ENCODE measurements around the gene SDCCAG8.

Gene SDCCAG8

DNA sequence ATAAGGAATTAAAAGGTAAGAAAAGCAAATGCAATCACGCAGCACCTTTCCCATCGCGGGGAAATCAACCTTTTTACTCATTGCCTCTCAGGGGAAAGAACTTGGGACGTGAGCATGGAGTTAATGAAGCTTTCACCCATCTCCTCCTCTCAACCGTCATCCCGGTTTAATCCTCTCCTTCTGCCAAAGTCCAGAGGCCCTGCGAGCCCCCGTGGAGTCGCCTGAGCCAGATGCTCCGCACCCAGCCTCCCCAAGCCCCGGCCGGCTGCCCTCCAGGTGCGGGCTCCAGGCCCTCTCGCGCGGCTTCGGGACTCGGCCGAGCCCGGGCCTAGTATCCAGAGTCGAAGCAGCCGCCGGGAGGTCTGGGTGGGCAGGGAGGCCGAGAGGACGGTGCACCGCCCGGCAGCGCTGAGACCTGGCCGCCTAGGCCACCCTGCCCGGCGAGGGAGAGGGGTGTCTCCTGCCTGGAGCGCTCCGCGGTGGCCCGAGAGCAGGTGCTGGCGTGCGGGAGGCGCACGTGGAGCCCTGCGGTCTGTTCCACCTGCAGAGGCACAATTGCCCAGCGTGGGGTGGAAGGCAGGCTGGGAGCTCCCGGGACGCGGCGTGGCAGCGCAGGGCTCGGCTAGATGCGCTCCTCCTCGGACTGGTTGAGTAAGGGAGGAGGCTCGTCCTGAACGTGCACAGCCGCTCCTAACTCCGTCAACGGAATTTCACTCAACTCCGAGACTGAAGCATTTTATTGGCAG, 218.5 kb downstream of the SDCCAG8 start:
- no peaks in the 10 kb centered on the region for H3K36me3 ChIP-seq (ENCODE audit: insufficient read depth, low read length)
- H3K27me3 ChIP-seq (ENCODE audit: insufficient read depth, low read length): no peaks in the 10 kb centered on the region
- no peak overlapping the region for H3K4me3 ChIP-seq (ENCODE audit: low read length)
- H3K9me3 ChIP-seq (ENCODE audit: low read length): no peaks in the 10 kb centered on the region
- peaks cover 66% of the 10 kb centered on the region for H3K4me1 ChIP-seq (ENCODE audit: insufficient read depth, low read length)
- H2AFZ ChIP-seq (ENCODE audit: low read depth, low read length): no peak overlapping the region

GRCh38 chr1:243474906-243475305, 219.1 kb downstream of the SDCCAG8 start:
- Histone ChIP-seq H3K27me3 (ENCODE audit: insufficient read depth, low read length) (no peaks in the 10 kb centered on the region), H3K4me3 (ENCODE audit: low read length) (no peak overlapping the region), H3K4me1 (ENCODE audit: insufficient read depth, low read length) (peaks cover 60% of the 10 kb centered on the region), H3K9me3 (ENCODE audit: low read length) (no peaks in the 10 kb centered on the region), H2AFZ (ENCODE audit: low read depth, low read length) (no peak overlapping the region), H3K36me3 (ENCODE audit: insufficient read depth, low read length) (no peaks in the 10 kb centered on the region)

GRCh38 chr1:243475966-243476365, 220.1 kb downstream of the SDCCAG8 start:
- no peaks in the 10 kb centered on the region for H3K36me3 ChIP-seq (ENCODE audit: insufficient read depth, low read length)
- no peak overlapping the region for H3K4me3 ChIP-seq (ENCODE audit: low read length)
- H3K4me1 ChIP-seq (ENCODE audit: insufficient read depth, low read length): peaks cover 49% of the 10 kb centered on the region
- no peak overlapping the region for H2AFZ ChIP-seq (ENCODE audit: low read depth, low read length)
- H3K9me3 ChIP-seq (ENCODE audit: low read length): no peaks in the 10 kb centered on the region
- H3K27me3 ChIP-seq (ENCODE audit: insufficient read depth, low read length): no peaks in the 10 kb centered on the region

- H3K27me3 ChIP-seq (ENCODE audit: insufficient read depth, low read length): no peaks in the 10 kb centered on the region
- no peak overlapping the region for H3K4me3 ChIP-seq (ENCODE audit: low read length)
- H2AFZ ChIP-seq (ENCODE audit: low read depth, low read length): no peak overlapping the region
- H3K9me3 ChIP-seq (ENCODE audit: low read length): peaks cover 4% of the 10 kb centered on the region
- H3K4me1 ChIP-seq (ENCODE audit: insufficient read depth, low read length): peaks cover 32% of the 10 kb centered on the region
- H3K36me3 ChIP-seq (ENCODE audit: insufficient read depth, low read length): no peaks in the 10 kb centered on the region
These were observed 222.0 kb downstream of the SDCCAG8 start for GRCh38 chr1:243477731-243478290.

DNA sequence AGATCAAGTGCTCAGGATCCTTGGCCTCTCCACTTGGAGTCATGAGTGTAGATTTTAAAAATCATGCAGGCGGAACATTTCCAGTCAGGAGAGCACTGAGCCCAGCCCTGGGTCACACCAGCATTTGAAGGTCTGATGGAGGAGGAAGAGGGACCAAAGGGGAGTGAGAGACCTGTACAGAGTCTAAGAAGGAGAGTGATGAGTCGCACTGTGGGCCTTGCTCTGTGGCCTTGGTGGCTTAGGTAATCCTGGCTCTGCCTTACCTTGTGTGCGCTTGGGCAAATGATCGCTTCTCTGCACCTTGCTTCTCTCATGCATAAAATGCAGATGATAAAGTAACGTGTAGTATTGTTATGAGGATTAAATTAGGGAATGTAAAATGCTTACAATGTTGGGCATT, 225.3 kb downstream of the SDCCAG8 start:
- Histone ChIP-seq H3K27me3 (ENCODE audit: insufficient read depth, low read length) (no peaks in the 10 kb centered on the region), H3K9me3 (ENCODE audit: low read length) (peaks cover 7% of the 10 kb centered on the region), H3K4me1 (ENCODE audit: insufficient read depth, low read length) (peaks cover 5% of the 10 kb centered on the region), H3K4me3 (ENCODE audit: low read length) (no peak overlapping the region), H2AFZ (ENCODE audit: low read depth, low read length) (no peak overlapping the region), H3K36me3 (ENCODE audit: insufficient read depth, low read length) (no peaks in the 10 kb centered on the region)

GRCh38 chr1:243482141-243483022, 226.5 kb downstream of the SDCCAG8 start:
- no peak overlapping the region for H3K4me3 ChIP-seq (ENCODE audit: low read length)
- H3K36me3 ChIP-seq (ENCODE audit: insufficient read depth, low read length): no peaks in the 10 kb centered on the region
- no peak overlapping the region for H2AFZ ChIP-seq (ENCODE audit: low read depth, low read length)
- H3K9me3 ChIP-seq (ENCODE audit: low read length): peaks cover 7% of the 10 kb centered on the region
- H3K27me3 ChIP-seq (ENCODE audit: insufficient read depth, low read length): no peaks in the 10 kb centered on the region
- no peaks in the 10 kb centered on the region for H3K4me1 ChIP-seq (ENCODE audit: insufficient read depth, low read length)

- peaks cover 7% of the 10 kb centered on the region for H3K9me3 ChIP-seq (ENCODE audit: low read length)
- H3K4me1 ChIP-seq (ENCODE audit: insufficient read depth, low read length): no peaks in the 10 kb centered on the region
- no peaks in the 10 kb centered on the region for H3K36me3 ChIP-seq (ENCODE audit: insufficient read depth, low read length)
- H3K4me3 ChIP-seq (ENCODE audit: low read length): no peak overlapping the region
- no peak overlapping the region for H2AFZ ChIP-seq (ENCODE audit: low read depth, low read length)
- H3K27me3 ChIP-seq (ENCODE audit: insufficient read depth, low read length): no peaks in the 10 kb centered on the region
These were observed 227.4 kb downstream of the SDCCAG8 start for GRCh38 chr1:243483071-243483771.

DNA sequence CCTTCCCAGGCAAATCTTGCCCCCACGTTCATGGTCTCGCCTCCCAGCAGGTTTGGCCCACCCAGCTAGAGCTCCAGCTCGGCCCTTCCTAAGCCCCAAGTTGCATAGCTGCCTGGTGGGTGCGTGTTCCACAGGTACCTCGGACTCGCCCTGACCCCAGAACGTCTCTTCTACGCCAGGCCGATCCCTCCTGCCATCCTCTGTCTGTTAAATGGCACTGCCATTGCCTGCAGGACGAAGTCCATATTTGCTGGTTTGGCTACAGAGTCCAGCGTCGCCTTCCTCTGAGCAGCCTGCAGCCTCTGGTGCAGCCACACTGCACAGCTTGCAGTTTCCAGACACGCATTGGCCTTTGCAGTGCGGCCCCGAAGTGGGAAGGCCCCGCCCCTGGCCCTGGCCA, 228.1 kb downstream of the SDCCAG8 start:
- H3K36me3 ChIP-seq (ENCODE audit: insufficient read depth, low read length): no peaks in the 10 kb centered on the region
- H3K4me1 ChIP-seq (ENCODE audit: insufficient read depth, low read length): no peaks in the 10 kb centered on the region
- no peak overlapping the region for H2AFZ ChIP-seq (ENCODE audit: low read depth, low read length)
- H3K9me3 ChIP-seq (ENCODE audit: low read length): peaks cover 7% of the 10 kb centered on the region
- H3K27me3 ChIP-seq (ENCODE audit: insufficient read depth, low read length): no peaks in the 10 kb centered on the region
- H3K4me3 ChIP-seq (ENCODE audit: low read length): no peak overlapping the region

DNA sequence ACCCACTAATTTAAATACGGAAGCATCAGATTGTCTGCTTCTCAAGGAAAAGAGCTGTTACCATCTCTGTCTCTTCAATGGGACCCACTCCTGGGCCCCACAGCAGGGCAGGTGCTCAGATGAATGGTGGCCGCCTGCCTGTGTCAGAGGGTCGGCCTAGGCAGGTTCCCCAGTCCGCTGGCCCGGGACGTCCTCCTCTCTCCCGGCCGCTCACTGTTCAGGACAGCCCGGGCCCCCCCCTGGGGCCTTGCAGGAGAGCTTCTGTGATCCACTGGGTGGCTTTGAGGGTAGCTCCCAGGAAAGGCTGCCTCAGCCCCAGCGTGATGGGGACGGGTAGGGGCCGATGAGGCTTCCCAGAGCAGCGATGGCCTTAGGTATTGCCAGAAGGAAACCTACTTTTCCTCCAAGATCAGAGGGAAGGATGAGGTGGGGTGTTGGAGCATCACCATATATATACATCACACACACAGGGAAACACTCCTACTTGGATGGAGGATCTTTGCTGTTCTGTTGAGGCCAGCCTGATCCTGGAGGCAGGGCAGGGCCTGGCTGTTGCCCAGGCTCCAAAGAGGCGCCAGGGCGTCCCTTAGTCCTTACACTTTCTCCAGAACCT, 231.3 kb downstream of the SDCCAG8 start:
- no peaks in the 10 kb centered on the region for H3K4me1 ChIP-seq (ENCODE audit: insufficient read depth, low read length)
- no peak overlapping the region for H3K4me3 ChIP-seq (ENCODE audit: low read length)
- no peaks in the 10 kb centered on the region for H3K36me3 ChIP-seq (ENCODE audit: insufficient read depth, low read length)
- H3K27me3 ChIP-seq (ENCODE audit: insufficient read depth, low read length): no peaks in the 10 kb centered on the region
- no peak overlapping the region for H2AFZ ChIP-seq (ENCODE audit: low read depth, low read length)
- peaks cover 12% of the 10 kb centered on the region for H3K9me3 ChIP-seq (ENCODE audit: low read length)

DNA sequence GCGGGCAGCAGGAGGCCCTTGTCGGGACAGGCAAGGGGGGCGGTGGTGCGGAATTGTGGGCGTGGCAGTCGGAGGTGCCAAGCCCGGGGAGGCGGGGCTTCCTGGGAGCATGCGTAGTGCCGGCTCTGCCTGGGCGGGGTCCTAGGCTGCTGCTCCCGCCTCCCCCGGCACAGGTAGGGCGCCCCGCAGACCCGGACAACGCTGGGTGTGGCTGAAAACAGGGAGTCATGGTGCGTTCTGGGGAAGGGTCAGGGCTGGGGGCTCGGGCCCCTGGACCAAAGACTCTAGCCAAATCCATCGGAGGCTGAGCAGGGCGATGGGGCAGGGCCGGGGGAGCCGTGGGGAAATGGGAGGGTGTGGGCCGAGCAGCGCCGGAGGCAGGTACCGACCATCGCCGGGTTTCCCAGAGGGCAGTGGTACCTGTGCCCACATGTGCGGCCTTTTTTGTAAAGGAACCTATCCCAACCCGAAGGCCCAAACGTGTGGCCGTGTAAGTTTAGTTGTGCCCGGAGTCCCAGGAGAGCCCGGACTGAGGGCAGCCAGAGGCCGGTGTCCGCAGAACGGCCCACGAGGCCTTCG, 231.9 kb downstream of the SDCCAG8 start:
- Histone ChIP-seq H3K27me3 (ENCODE audit: insufficient read depth, low read length) (no peaks in the 10 kb centered on the region), H3K36me3 (ENCODE audit: insufficient read depth, low read length) (no peaks in the 10 kb centered on the region), H3K4me3 (ENCODE audit: low read length) (no peak overlapping the region), H3K9me3 (ENCODE audit: low read length) (peaks cover 8% of the 10 kb centered on the region), H3K4me1 (ENCODE audit: insufficient read depth, low read length) (no peaks in the 10 kb centered on the region), H2AFZ (ENCODE audit: low read depth, low read length) (no peak overlapping the region)

DNA sequence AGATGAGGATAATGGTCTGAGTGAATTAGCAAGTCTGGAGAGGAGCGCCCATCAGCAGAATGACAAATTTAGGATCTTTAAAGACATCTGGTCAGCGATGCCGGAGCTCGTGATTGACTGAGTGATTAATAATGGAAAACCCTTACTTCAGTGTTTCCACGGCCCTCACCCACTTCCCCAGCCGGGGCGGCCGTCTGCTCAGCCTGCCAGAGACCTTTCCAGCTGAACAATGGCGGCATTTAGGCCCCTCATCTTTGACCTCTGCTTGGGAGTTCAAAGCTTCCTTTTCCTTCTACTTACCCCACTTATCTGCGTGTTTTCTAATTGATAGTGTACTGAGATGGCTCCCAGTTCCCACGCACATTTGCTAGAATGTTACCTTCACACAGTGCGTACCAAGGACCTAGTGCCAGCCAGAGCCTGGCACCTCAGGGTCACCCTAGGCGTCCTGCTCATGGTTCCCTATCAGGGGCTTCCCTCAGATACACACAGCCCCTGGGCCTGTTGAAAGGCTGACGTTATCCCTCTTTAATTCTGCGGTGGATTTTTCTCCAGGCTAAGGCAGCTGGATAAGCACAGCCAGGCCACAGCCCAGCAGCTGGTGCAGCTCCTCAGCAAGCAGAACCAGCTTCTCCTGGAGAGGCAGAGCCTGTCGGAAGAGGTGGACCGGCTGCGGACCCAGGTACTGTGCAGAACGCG, 232.8 kb downstream of the SDCCAG8 start:
- H2AFZ ChIP-seq (ENCODE audit: low read depth, low read length): no peak overlapping the region
- H3K9me3 ChIP-seq (ENCODE audit: low read length): peaks cover 8% of the 10 kb centered on the region
- H3K4me3 ChIP-seq (ENCODE audit: low read length): no peak overlapping the region
- H3K27me3 ChIP-seq (ENCODE audit: insufficient read depth, low read length): no peaks in the 10 kb centered on the region
- no peaks in the 10 kb centered on the region for H3K4me1 ChIP-seq (ENCODE audit: insufficient read depth, low read length)
- no peaks in the 10 kb centered on the region for H3K36me3 ChIP-seq (ENCODE audit: insufficient read depth, low read length)

DNA sequence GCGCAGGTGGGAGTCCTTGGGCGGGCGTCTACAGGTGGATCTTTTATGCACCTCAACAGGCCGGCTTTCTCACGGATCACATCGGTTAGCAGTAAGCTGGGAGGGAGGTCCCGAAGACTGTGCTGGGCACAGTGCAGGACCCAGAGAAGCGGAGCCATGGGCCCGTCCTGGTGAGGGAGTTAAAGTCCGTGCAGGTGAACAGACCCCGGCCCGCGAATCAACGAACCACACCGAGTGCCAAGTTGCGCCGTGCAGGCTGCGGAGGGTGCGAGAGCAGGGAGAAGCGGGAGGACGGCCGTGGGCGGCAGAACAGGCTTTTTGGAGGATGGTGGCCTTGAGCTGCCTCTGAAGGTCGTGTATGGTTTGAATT, 233.3 kb downstream of the SDCCAG8 start:
- Histone ChIP-seq H3K27me3 (ENCODE audit: insufficient read depth, low read length) (no peaks in the 10 kb centered on the region), H3K36me3 (ENCODE audit: insufficient read depth, low read length) (no peaks in the 10 kb centered on the region), H3K4me1 (ENCODE audit: insufficient read depth, low read length) (no peaks in the 10 kb centered on the region), H3K9me3 (ENCODE audit: low read length) (peaks cover 4% of the 10 kb centered on the region), H2AFZ (ENCODE audit: low read depth, low read length) (no peak overlapping the region), H3K4me3 (ENCODE audit: low read length) (no peak overlapping the region)

Measured in neuron (in vitro differentiated cells).